Endothelial cell (in vitro differentiated cells): ENCODE data around the gene SIL1. TPM values are rescaled to one million over a fixed set of nuclear protein-coding genes. Genes with fewer than 3 reads are reported as not detected.

Experiments used
- DNase-seq: peaks from one replicate; pipeline ENCODE4 v3.0.0; 2021; ENCODE audit warnings: low spot score
- H3K27ac Mint-ChIP-seq: one replicate; pipeline ENCODE4 v1.8.0; 2021; ENCODE audit warnings: mixed read lengths, inconsistent platforms; ENCODE audit not compliant: unreplicated experiment
- H3K27me3 Mint-ChIP-seq: one replicate; pipeline ENCODE4 v1.8.0; 2021; ENCODE audit warnings: mild to moderate bottlenecking, moderate library complexity, mixed read lengths, inconsistent platforms; ENCODE audit not compliant: unreplicated experiment
- H3K36me3 Mint-ChIP-seq: one replicate; pipeline ENCODE4 v1.8.0; 2021; ENCODE audit warnings: mild to moderate bottlenecking, low read depth, mixed read lengths, inconsistent platforms; ENCODE audit not compliant: unreplicated experiment
- H3K4me1 Mint-ChIP-seq: one replicate; pipeline ENCODE4 v1.8.0; 2021; ENCODE audit warnings: mild to moderate bottlenecking, mixed read lengths, inconsistent platforms; ENCODE audit not compliant: unreplicated experiment
- H3K4me3 Mint-ChIP-seq: one replicate; pipeline ENCODE4 v1.8.0; 2021; ENCODE audit warnings: mild to moderate bottlenecking, mixed read lengths, inconsistent platforms; ENCODE audit not compliant: unreplicated experiment
- H3K9me3 Mint-ChIP-seq: one replicate; pipeline ENCODE4 v1.8.0; 2021; ENCODE audit warnings: mixed read lengths, inconsistent platforms; ENCODE audit not compliant: unreplicated experiment
- CTCF ChIP-seq: fragments of 200-600 bp; sonication (generic); IDR thresholded peaks from one replicate; pipeline ENCODE4 v1.5.0; 2021; ENCODE audit warnings: antibody characterized with exemption; ENCODE audit not compliant: unreplicated experiment
- total RNA-seq: library from RNA; stranded (reverse); fragmentation: NEBNext Ultra II Directional; extraction: Animal tissue kit (Norgen Biotek cat#: 25700); gene quantifications from one replicate; pipeline ENCODE4 v1.2.1, GENCODE V29; 2021; ENCODE audit not compliant: unreplicated experiment

Gene SIL1
- total RNA-seq, 1 donor from 2014 or later, result 35.6 TPM

GRCh38 chr5:139049780-139050179, 148.4 kb downstream of the SIL1 start:
- H3K36me3 Mint-ChIP-seq, result peaks cover 3% of the 10 kb centered on the region
- H3K4me3 Mint-ChIP-seq, result no peak overlapping the region
- H3K4me1 Mint-ChIP-seq, result peaks cover 19% of the 10 kb centered on the region
- no peak overlapping the region for H3K27ac Mint-ChIP-seq
- no peak for TF ChIP-seq CTCF
- H3K27me3 Mint-ChIP-seq, result no peaks in the 10 kb centered on the region
- H3K9me3 Mint-ChIP-seq, result no peaks in the 10 kb centered on the region
- DNase-seq, result no peak

GRCh38 chr5:139046551-139046950, 151.6 kb downstream of the SIL1 start:
- no peak for DNase-seq
- H3K4me3 Mint-ChIP-seq, result no peak overlapping the region
- no peak for TF ChIP-seq CTCF
- H3K36me3 Mint-ChIP-seq, result peaks cover 3% of the 10 kb centered on the region
- H3K4me1 Mint-ChIP-seq, result peaks cover 4% of the 10 kb centered on the region
- H3K27me3 Mint-ChIP-seq, result no peaks in the 10 kb centered on the region
- no peak overlapping the region for H3K27ac Mint-ChIP-seq
- H3K9me3 Mint-ChIP-seq, result no peaks in the 10 kb centered on the region

- H3K27me3 Mint-ChIP-seq, result no peaks in the 10 kb centered on the region
- no peak for DNase-seq
These were observed 154.8 kb downstream of the SIL1 start for GRCh38 chr5:139043157-139043905.

GRCh38 chr5:139040081-139040480, 158.1 kb downstream of the SIL1 start:
- peaks cover 3% of the 10 kb centered on the region for H3K36me3 Mint-ChIP-seq
- no peak for TF ChIP-seq CTCF

More at GRCh38 chr5:139043157-139043905, 154.8 kb downstream of the SIL1 start:
- Mint-ChIP-seq H3K36me3 (peaks cover 3% of the 10 kb centered on the region), H3K4me3 (no peak overlapping the region), H3K4me1 (no peaks in the 10 kb centered on the region), H3K27ac (no peak overlapping the region), H3K9me3 (no peaks in the 10 kb centered on the region)
- no peak for TF ChIP-seq CTCF

GRCh38 chr5:139038613-139039305, 159.4 kb downstream of the SIL1 start:
- Mint-ChIP-seq H3K4me3 (no peak overlapping the region), H3K27me3 (no peaks in the 10 kb centered on the region), H3K9me3 (no peaks in the 10 kb centered on the region), H3K36me3 (peaks cover 3% of the 10 kb centered on the region), H3K4me1 (no peaks in the 10 kb centered on the region), H3K27ac (no peak overlapping the region)
- no peak for TF ChIP-seq CTCF
- DNase-seq, result no peak

More at GRCh38 chr5:139040081-139040480, 158.1 kb downstream of the SIL1 start:
- Mint-ChIP-seq H3K27ac (no peak overlapping the region), H3K27me3 (no peaks in the 10 kb centered on the region), H3K4me3 (no peak overlapping the region), H3K4me1 (no peaks in the 10 kb centered on the region), H3K9me3 (no peaks in the 10 kb centered on the region)
- no peak for DNase-seq
